ENCODE measurements around the gene GNAZ.
"Not testable (repeated sequence)": the region's sequence is repeated elsewhere in the genome, so short reads cannot be mapped to it uniquely, and the experiment has no call there.

Gene GNAZ

GRCh38 chr22:23042179-23042578 lies 28.1 kb upstream of the GNAZ start:
- in situ Hi-C loops (cut with MboI; ENCODE audit: low sequenced_read_pairs), result no loop called here

GRCh38 chr22:23044570-23044969 lies 25.7 kb upstream of the GNAZ start:
- in situ Hi-C loops (cut with MboI; ENCODE audit: low sequenced_read_pairs), result no loop called here

- in situ Hi-C loops (cut with MboI; ENCODE audit: low sequenced_read_pairs), result no loop called here
These were observed 24.9 kb upstream of the GNAZ start for GRCh38 chr22:23045461-23045860.

GRCh38 chr22:23047265-23047664 lies 23.1 kb upstream of the GNAZ start:
- in situ Hi-C loops (cut with MboI; ENCODE audit: low sequenced_read_pairs), result no loop called here

- in situ Hi-C loops (cut with MboI; ENCODE audit: low sequenced_read_pairs), result no loop called here
These were observed 22.6 kb upstream of the GNAZ start for GRCh38 chr22:23047742-23048141.

GRCh38 chr22:23050546-23050945 lies 19.8 kb upstream of the GNAZ start:
- in situ Hi-C loops (cut with MboI; ENCODE audit: low sequenced_read_pairs), result not testable (repeated sequence)

GRCh38 chr22:23053051-23053707 lies 17.1 kb upstream of the GNAZ start:
- in situ Hi-C loops (cut with MboI; ENCODE audit: low sequenced_read_pairs), result no loop called here

GRCh38 chr22:23053912-23054530 lies 16.3 kb upstream of the GNAZ start:
- in situ Hi-C loops (cut with MboI; ENCODE audit: low sequenced_read_pairs), result no loop called here

GRCh38 chr22:23054531-23055257 lies 15.6 kb upstream of the GNAZ start:
- in situ Hi-C loops (cut with MboI; ENCODE audit: low sequenced_read_pairs), result no loop called here

GRCh38 chr22:23055449-23056179 lies 14.7 kb upstream of the GNAZ start:
- in situ Hi-C loops (cut with MboI; ENCODE audit: low sequenced_read_pairs), result no loop called here

- in situ Hi-C loops (cut with MboI; ENCODE audit: low sequenced_read_pairs), result no loop called here
These were observed 13.0 kb upstream of the GNAZ start for GRCh38 chr22:23057331-23057730.

- in situ Hi-C loops (cut with MboI; ENCODE audit: low sequenced_read_pairs), result no loop called here
These were observed 12.3 kb upstream of the GNAZ start for GRCh38 chr22:23058063-23058462.

GRCh38 chr22:23058481-23059283 lies 11.6 kb upstream of the GNAZ start:
- in situ Hi-C loops (cut with MboI; ENCODE audit: low sequenced_read_pairs), result no loop called here

GRCh38 chr22:23059284-23059948 lies 10.9 kb upstream of the GNAZ start:
- in situ Hi-C loops (cut with MboI; ENCODE audit: low sequenced_read_pairs), result no loop called here

GRCh38 chr22:23060612-23061400 lies 9.5 kb upstream of the GNAZ start:
- in situ Hi-C loops (cut with MboI; ENCODE audit: low sequenced_read_pairs), result no loop called here

GRCh38 chr22:23061471-23062280 lies 8.6 kb upstream of the GNAZ start:
- in situ Hi-C loops (cut with MboI; ENCODE audit: low sequenced_read_pairs), result no loop called here

- in situ Hi-C loops (cut with MboI; ENCODE audit: low sequenced_read_pairs), result no loop called here
These were observed 7.4 kb upstream of the GNAZ start for GRCh38 chr22:23062616-23063538.

Data from HL-60/S4 treated with phorbol 12-myristate 13-acetate at 8.2 ng/mL for 4 days and 3 days (cell line).